ENCODE measurements around the gene DGCR8.

DGCR8 gene

DNA sequence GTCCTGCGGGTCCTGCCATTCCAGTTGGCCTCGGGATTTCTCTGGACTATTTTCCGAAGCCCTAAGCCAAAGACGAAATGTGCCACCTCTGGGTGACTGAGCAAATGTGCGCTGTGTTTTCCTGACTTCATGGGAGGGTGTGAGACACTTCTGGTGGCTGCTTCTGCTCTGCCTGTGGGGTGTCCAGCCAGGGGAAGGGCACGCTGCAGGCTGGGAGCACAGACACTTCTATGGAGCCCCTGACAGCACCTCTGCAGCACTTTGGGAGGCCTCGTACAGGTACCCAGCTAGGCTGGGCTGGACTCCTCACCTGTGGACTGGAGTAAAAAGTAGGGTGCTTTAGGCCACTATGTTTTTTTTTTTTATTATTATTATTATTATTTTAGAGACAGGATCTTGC, 41.5 kb upstream of the DGCR8 start:
- Histone ChIP-seq H3K27ac (ENCODE audit: low read depth, low read length) (no peak overlapping the region), H3F3A (ENCODE audit: insufficient read depth) (no peaks in the 10 kb centered on the region), H3K79me2 (ENCODE audit: insufficient read depth, low read length) (no peaks in the 10 kb centered on the region), H3K9me2 (replicated peaks; ENCODE audit: insufficient read depth, low read length) (no peaks in the 10 kb centered on the region), H3K4me2 (ENCODE audit: low read depth, low read length, poor library complexity, severe bottlenecking) (no peak overlapping the region), H3K36me3 (ENCODE audit: low read length) (no peaks in the 10 kb centered on the region), H3K9ac (ENCODE audit: low read length) (no peak overlapping the region), H2AFZ (ENCODE audit: low read depth, low read length, severe bottlenecking) (no peak overlapping the region), H3K4me3 (ENCODE audit: insufficient read depth, low read length, poor library complexity, severe bottlenecking) (no peak overlapping the region), H3K27me3 (ENCODE audit: low read length) (no peaks in the 10 kb centered on the region), H3K9me3 (ENCODE audit: insufficient read depth, low read length) (no peaks in the 10 kb centered on the region), H4K20me1 (ENCODE audit: low read depth, low read length) (no peaks in the 10 kb centered on the region)
- TF ChIP-seq, protein P1, sequence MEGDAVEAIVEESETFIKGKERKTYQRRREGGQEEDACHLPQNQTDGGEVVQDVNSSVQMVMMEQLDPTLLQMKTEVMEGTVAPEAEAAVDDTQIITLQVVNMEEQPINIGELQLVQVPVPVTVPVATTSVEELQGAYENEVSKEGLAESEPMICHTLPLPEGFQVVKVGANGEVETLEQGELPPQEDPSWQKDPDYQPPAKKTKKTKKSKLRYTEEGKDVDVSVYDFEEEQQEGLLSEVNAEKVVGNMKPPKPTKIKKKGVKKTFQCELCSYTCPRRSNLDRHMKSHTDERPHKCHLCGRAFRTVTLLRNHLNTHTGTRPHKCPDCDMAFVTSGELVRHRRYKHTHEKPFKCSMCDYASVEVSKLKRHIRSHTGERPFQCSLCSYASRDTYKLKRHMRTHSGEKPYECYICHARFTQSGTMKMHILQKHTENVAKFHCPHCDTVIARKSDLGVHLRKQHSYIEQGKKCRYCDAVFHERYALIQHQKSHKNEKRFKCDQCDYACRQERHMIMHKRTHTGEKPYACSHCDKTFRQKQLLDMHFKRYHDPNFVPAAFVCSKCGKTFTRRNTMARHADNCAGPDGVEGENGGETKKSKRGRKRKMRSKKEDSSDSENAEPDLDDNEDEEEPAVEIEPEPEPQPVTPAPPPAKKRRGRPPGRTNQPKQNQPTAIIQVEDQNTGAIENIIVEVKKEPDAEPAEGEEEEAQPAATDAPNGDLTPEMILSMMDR (IDR thresholded peaks at IDR 0.05; ENCODE audit: insufficient read depth, low read length, poor library complexity, severe bottlenecking) = no peak
- no peak for TF ChIP-seq EZH2phosphoT487 (conservative IDR thresholded peaks at IDR 0.05; ENCODE audit: low read length)

DNA sequence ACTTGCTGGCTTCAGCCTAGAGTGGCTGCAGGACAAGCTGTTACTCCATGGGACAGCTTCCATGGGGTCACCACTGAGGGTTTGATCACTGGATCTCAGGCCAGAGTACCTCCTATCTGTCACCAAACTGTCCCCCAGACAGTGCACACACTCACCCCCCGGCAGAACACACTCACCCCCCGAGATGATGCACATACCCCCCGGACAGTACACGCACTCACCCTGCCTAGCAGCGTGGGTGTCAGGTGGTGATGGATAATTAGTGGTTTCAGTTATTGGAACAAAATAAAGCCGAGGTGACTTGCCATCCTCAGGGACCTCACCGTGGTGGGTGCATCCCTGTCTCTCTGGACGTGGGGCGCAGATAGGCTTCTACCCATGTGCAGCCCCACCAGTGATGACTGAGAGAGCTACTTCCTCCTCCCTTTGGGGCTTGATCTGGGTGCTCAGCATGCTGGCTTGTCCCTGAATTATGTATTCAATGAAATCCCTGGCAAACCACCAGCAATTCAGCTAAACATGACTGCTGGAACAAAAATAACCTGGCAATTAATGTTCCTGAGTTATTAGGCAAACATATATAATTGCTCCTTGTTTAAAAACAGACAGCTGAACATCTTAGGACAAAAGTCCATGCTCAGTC, 40.2 kb upstream of the DGCR8 start:
- Histone ChIP-seq H3K36me3 (ENCODE audit: low read length) (no peaks in the 10 kb centered on the region), H3K27ac (ENCODE audit: low read depth, low read length) (no peak overlapping the region), H3K9me2 (replicated peaks; ENCODE audit: insufficient read depth, low read length) (no peaks in the 10 kb centered on the region), H3K9me3 (ENCODE audit: insufficient read depth, low read length) (no peaks in the 10 kb centered on the region), H4K20me1 (ENCODE audit: low read depth, low read length) (no peaks in the 10 kb centered on the region), H3K9ac (ENCODE audit: low read length) (no peak overlapping the region), H3K4me2 (ENCODE audit: low read depth, low read length, poor library complexity, severe bottlenecking) (no peak overlapping the region), H3K4me3 (ENCODE audit: insufficient read depth, low read length, poor library complexity, severe bottlenecking) (no peak overlapping the region), H2AFZ (ENCODE audit: low read depth, low read length, severe bottlenecking) (no peak overlapping the region), H3F3A (ENCODE audit: insufficient read depth) (no peaks in the 10 kb centered on the region), H3K27me3 (ENCODE audit: low read length) (no peaks in the 10 kb centered on the region), H3K79me2 (ENCODE audit: insufficient read depth, low read length) (no peaks in the 10 kb centered on the region)
- no peak for TF ChIP-seq EZH2phosphoT487 (conservative IDR thresholded peaks at IDR 0.05; ENCODE audit: low read length)

DNA sequence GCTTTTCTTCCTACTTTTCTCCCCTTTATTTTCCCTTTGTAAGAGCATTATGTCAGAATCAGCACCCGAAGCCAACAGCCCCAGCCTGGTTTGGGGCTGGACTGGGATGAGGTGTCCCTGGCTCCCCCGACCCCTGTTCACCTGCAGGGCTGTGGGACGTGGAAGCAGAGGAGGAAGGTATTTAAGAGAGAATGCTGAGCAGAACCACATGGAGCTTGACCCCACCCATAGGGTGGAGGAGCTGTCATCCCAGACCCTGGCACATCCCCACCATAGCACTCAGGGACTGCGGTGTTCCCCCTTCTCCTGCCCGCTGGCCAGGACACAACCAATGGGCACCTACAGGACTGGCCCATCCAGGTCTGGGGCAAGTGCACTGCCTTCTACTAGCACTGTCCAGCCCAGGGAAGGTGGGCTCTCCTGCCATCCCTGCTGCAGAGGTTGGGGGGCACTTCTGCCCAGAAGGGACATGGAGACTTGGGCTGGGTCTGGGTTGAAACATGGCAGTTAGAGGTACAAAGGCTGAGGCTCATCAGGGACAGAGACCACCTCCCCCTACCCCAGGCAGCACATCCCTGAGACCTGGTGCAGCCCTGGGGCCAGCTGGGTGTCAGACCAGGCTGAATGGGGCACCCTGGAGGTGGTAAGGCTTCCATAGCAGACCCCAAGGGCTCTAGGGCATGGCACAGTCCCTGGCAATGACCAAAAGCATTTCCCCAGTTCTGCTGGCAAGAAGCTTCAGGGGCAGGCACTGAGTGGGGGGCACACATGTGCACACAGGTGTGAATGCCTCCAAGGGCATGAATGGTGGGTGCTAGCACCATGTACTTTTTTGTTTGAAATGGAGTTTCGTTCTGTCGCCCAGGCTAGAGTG, 39.5 kb upstream of the DGCR8 start:
- H3K36me3 ChIP-seq (ENCODE audit: low read length) = no peaks in the 10 kb centered on the region
- no peaks in the 10 kb centered on the region for H3K9me2 ChIP-seq (replicated peaks; ENCODE audit: insufficient read depth, low read length)
- no peak for TF ChIP-seq EZH2phosphoT487 (conservative IDR thresholded peaks at IDR 0.05; ENCODE audit: low read length)
- TF ChIP-seq, protein P1 (IDR thresholded peaks at IDR 0.05; ENCODE audit: insufficient read depth, low read length, poor library complexity, severe bottlenecking) = no peak
- H2AFZ ChIP-seq (ENCODE audit: low read depth, low read length, severe bottlenecking) = no peak overlapping the region
- no peak overlapping the region for H3K9ac ChIP-seq (ENCODE audit: low read length)
- no peaks in the 10 kb centered on the region for H3F3A ChIP-seq (ENCODE audit: insufficient read depth)
- H3K9me3 ChIP-seq (ENCODE audit: insufficient read depth, low read length) = no peaks in the 10 kb centered on the region
- H3K27me3 ChIP-seq (ENCODE audit: low read length) = no peaks in the 10 kb centered on the region
- H3K4me2 ChIP-seq (ENCODE audit: low read depth, low read length, poor library complexity, severe bottlenecking) = no peak overlapping the region
- H4K20me1 ChIP-seq (ENCODE audit: low read depth, low read length) = no peaks in the 10 kb centered on the region
- no peak overlapping the region for H3K27ac ChIP-seq (ENCODE audit: low read depth, low read length)
- H3K4me3 ChIP-seq (ENCODE audit: insufficient read depth, low read length, poor library complexity, severe bottlenecking) = no peak overlapping the region
- no peaks in the 10 kb centered on the region for H3K79me2 ChIP-seq (ENCODE audit: insufficient read depth, low read length)

All from SU-DHL-6 (cell line).